CD14-positive monocyte (primary cell): Measurements from ENCODE around the gene PIP4K2B. TPM values are rescaled to one million over a fixed set of nuclear protein-coding genes. Genes with fewer than 3 reads are reported as not detected.

Experiments
- DNase-seq, 3 donors: peaks; one replicate each; pipeline ENCODE4 v3.0.0-alpha.2; 2011 to 2022
- H2AFZ ChIP-seq: 2 replicates; pipeline ENCODE4 v1.6.0; 2012; ENCODE audit warnings: mild to moderate bottlenecking, low read depth, low read length, inconsistent platforms; ENCODE audit not compliant: insufficient read depth, poor library complexity, severe bottlenecking
- H3K27ac ChIP-seq, 2 donors: 1 replicate in 1 of 2; 2 replicates in 1 of 2; pipeline ENCODE4 v1.5.1; 2012 to 2013; ENCODE audit warnings: low read length in 2 of 2, control low read depth in 1 of 2, inconsistent platforms in 1 of 2, low read depth in 1 of 2, mild to moderate bottlenecking in 1 of 2
- H3K27me3 ChIP-seq, 2 donors: one replicate each; pipeline versions ENCODE4 v1.6.0 to v1.6.1; 2011 to 2013; ENCODE audit warnings: low read length in 2 of 2; ENCODE audit not compliant: control insufficient read depth in 2 of 2, insufficient read depth in 2 of 2
- H3K36me3 ChIP-seq, 2 donors: replicated peaks in 1 of 2; 1 replicate in 1 of 2; 2 replicates in 1 of 2; pipeline versions ENCODE4 v1.5.1 to v1.6.1; 2012 to 2013; ENCODE audit warnings: low read length in 2 of 2, control low read depth in 1 of 2, inconsistent platforms in 1 of 2, mild to moderate bottlenecking in 1 of 2; ENCODE audit not compliant: insufficient read depth in 2 of 2, control insufficient read depth in 1 of 2
- H3K4me1 ChIP-seq, 2 donors: 1 replicate in 1 of 2; 2 replicates in 1 of 2; pipeline versions ENCODE4 v1.5.1 to v1.6.1; 2012 to 2013; ENCODE audit warnings: low read length in 2 of 2, control low read depth in 1 of 2, inconsistent platforms in 1 of 2, mild to moderate bottlenecking in 1 of 2, moderate library complexity in 1 of 2; ENCODE audit not compliant: insufficient read depth in 2 of 2, control insufficient read depth in 1 of 2
- H3K4me2 ChIP-seq: replicated peaks from 2 replicates; pipeline ENCODE3; 2012; ENCODE audit warnings: low read length, moderate library complexity, mild to moderate bottlenecking; ENCODE audit not compliant: poor library complexity, severe bottlenecking; ENCODE audit errors: extremely low read depth
- H3K4me3 ChIP-seq, 3 experiments: fragments of 200-600 bp in 1 of 3; sonication (generic) in 1 of 3; replicated peaks in 1 of 3; 1 replicate in 2 of 3; 2 replicates in 1 of 3; pipeline ENCODE4 v1.5.1; 2011 to 2013; ENCODE audit warnings: low read length in 3 of 3, mild to moderate bottlenecking in 3 of 3, control low read depth in 2 of 3, low read depth in 2 of 3, inconsistent platforms in 1 of 3, moderate library complexity in 1 of 3
- H3K79me2 ChIP-seq: 2 replicates; pipeline ENCODE4 v1.6.0; 2012; ENCODE audit warnings: mild to moderate bottlenecking, control low read depth, inconsistent platforms, low read length, moderate library complexity; ENCODE audit not compliant: insufficient read depth
- H3K9ac ChIP-seq: 2 replicates; pipeline ENCODE4 v1.6.0; 2017; ENCODE audit warnings: low read length, mild to moderate bottlenecking; ENCODE audit not compliant: insufficient read depth, poor library complexity, severe bottlenecking
- H3K9me3 ChIP-seq, 2 donors: replicated peaks in 1 of 2; 1 replicate in 1 of 2; 2 replicates in 1 of 2; pipeline versions ENCODE4 v1.5.1 to v1.6.1; 2012 to 2013; ENCODE audit warnings: low read length in 2 of 2, control low read depth in 1 of 2; ENCODE audit not compliant: control insufficient read depth in 1 of 2, insufficient read depth in 1 of 2
- H4K20me1 ChIP-seq: 2 replicates; pipeline ENCODE4 v1.6.0; 2012; ENCODE audit warnings: mild to moderate bottlenecking, low read length, control low read depth, moderate library complexity; ENCODE audit not compliant: insufficient read depth
- H3K27ac Mint-ChIP-seq, 7 donors: one replicate each; pipeline ENCODE4 v1.8.0; 2020; ENCODE audit warnings: mild to moderate bottlenecking in 7 of 7, mixed read lengths in 7 of 7, moderate library complexity in 6 of 7, inconsistent platforms in 2 of 7
- H3K27me3 Mint-ChIP-seq, 3 donors: one replicate each; pipeline ENCODE4 v1.8.0; 2021 to 2022; ENCODE audit warnings: low read depth in 3 of 3, mild to moderate bottlenecking in 3 of 3, mixed read lengths in 3 of 3, moderate library complexity in 3 of 3, inconsistent platforms in 1 of 3
- H3K36me3 Mint-ChIP-seq, 2 donors: one replicate each; pipeline ENCODE4 v1.8.0; 2020; ENCODE audit warnings: mixed read lengths in 2 of 2, inconsistent platforms in 1 of 2, mild to moderate bottlenecking in 1 of 2
- H3K4me1 Mint-ChIP-seq: one replicate; pipeline ENCODE4 v1.8.0; 2020; ENCODE audit warnings: mild to moderate bottlenecking, mixed read lengths
- H3K4me3 Mint-ChIP-seq, 2 donors: one replicate each; pipeline ENCODE4 v1.8.0; 2020; ENCODE audit warnings: mild to moderate bottlenecking in 2 of 2, mixed read lengths in 2 of 2, moderate library complexity in 1 of 2
- H3K9me3 Mint-ChIP-seq, 7 donors: one replicate each; pipeline ENCODE4 v1.8.0; 2020 to 2022; ENCODE audit warnings: mixed read lengths in 7 of 7, mild to moderate bottlenecking in 6 of 7, moderate library complexity in 6 of 7, inconsistent platforms in 2 of 7
- CTCF ChIP-seq: fragments of 200-600 bp; IDR thresholded peaks from one replicate; pipeline ENCODE4 v1.8.0; 2022; ENCODE audit warnings: antibody characterized with exemption, mild to moderate bottlenecking
- WGBS: methylation state at CpG from one replicate; pipeline ENCODE4 v1.1.5; 2013; ENCODE audit warnings: missing lambda C conversion rate; ENCODE audit not compliant: insufficient coverage; 5-methylcytosine and 5-hydroxymethylcytosine counted together
- intact Hi-C, 2 donors: fragments of 100-400 bp; cut with micrococcal nuclease; formaldehyde crosslinking; loops; one replicate each; pipeline versions ENCODE4 v1.15.0 to v1.15.1; 2023
- polyA plus RNA-seq, 3 donors: library from polyadenylated mRNA; depleted of rRNA in 1 of 3; unstranded in 2 of 3; stranded (reverse) in 1 of 3; fragments of 300-500 nt in 2 of 3; fragments of >200 nt in 1 of 3; fragmentation: Illumina TruSeq in 2 of 3; gene quantifications; 1 replicate in 2 of 3; 2 replicates in 1 of 3; pipeline ENCODE4 v1.2.3, GENCODE V29; 2012 to 2021

PIP4K2B gene
- polyA plus RNA-seq, 3 donors: 4.4 to 20.2 (median 4.6) TPM

GRCh38 chr17:38751144-38751807 lies 48.1 kb downstream of the PIP4K2B start:
- Histone ChIP-seq H3K4me2 (peak overlapping the region; percentile 94), H2AFZ (peak overlapping the region; percentile 75), H3K27me3 (peaks cover 21 to 46% of the 10 kb centered on the region in 2 donors), H3K4me3 (peak overlapping the region; percentile 38 to 99 (median 98)), H3K9ac (peak overlapping the region; percentile 82), H3K9me3 (no peaks in the 10 kb centered on the region), H3K36me3 (peaks cover 17 to 20% of the 10 kb centered on the region in 2 donors), H3K79me2 (peaks cover 34% of the 10 kb centered on the region), H4K20me1 (peaks cover 23% of the 10 kb centered on the region), H3K27ac (peak overlapping the region; percentile 97 to 98), H3K4me1 (peaks cover 65 to 72% of the 10 kb centered on the region in 2 donors)
- intact Hi-C loops: loop anchor here (5.0 to 10.0 kb wide), 2 partner anchors 54 to 74 kb away; no protein-coding TSS in a partner anchor
- Mint-ChIP-seq H3K27me3 (peaks cover 33 to 50% (median 41%) of the 10 kb centered on the region in 3 donors), H3K27ac (peak overlapping the region; percentile 11 to 100 (median 98)), H3K4me3 (peak overlapping the region; percentile 94 to 98), H3K4me1 (peaks cover 59% of the 10 kb centered on the region), H3K9me3 (peaks cover 0 to 20% (median 4%) of the 10 kb centered on the region in 7 donors), H3K36me3 (peaks cover 22 to 29% of the 10 kb centered on the region in 2 donors)
- WGBS: 6% methylated on average over 3 of the region's 10 CpGs
- no peak for TF ChIP-seq CTCF
- DNase-seq: no peak

GRCh38 chr17:38750312-38751121 lies 48.8 kb downstream of the PIP4K2B start:
- no peak for TF ChIP-seq CTCF
- Mint-ChIP-seq H3K27me3 (peaks cover 41 to 57% (median 49%) of the 10 kb centered on the region in 3 donors), H3K4me1 (peaks cover 65% of the 10 kb centered on the region), H3K27ac (peak overlapping the region in 4 of 7 donors; percentile 28 to 60 (median 50)), H3K36me3 (peaks cover 17 to 21% of the 10 kb centered on the region in 2 donors), H3K9me3 (peaks cover 0 to 21% (median 4%) of the 10 kb centered on the region in 7 donors), H3K4me3 (peak overlapping the region; percentile 86 to 98)
- Histone ChIP-seq H3K36me3 (peaks cover 10 to 12% of the 10 kb centered on the region in 2 donors), H3K27me3 (peaks cover 21 to 54% of the 10 kb centered on the region in 2 donors), H2AFZ (peak overlapping the region; percentile 84), H3K4me1 (peaks cover 65 to 75% of the 10 kb centered on the region in 2 donors), H3K4me3 (peak overlapping the region in 2 of 3 experiments; percentile 63 to 98), H3K79me2 (peaks cover 28% of the 10 kb centered on the region), H3K9me3 (no peaks in the 10 kb centered on the region), H3K4me2 (peak overlapping the region; percentile 94), H3K9ac (no peak overlapping the region), H4K20me1 (peaks cover 16% of the 10 kb centered on the region), H3K27ac (no peak overlapping the region)
- 13% methylated on average over 23 of the region's 28 CpGs for WGBS
- DNase-seq: no peak
- intact Hi-C loops: loop anchor here (5.0 to 10.0 kb wide), 2 partner anchors 54 to 73 kb away; no protein-coding TSS in a partner anchor
